ENCODE results near the gene ADAMTSL1.

The ADAMTSL1 gene

GRCh38 chr9:18611971-18612370 lies 138.0 kb downstream of the ADAMTSL1 start:
- Histone ChIP-seq H3K4me1 (ENCODE audit: insufficient read depth, low read length) (peaks cover 14% of the 10 kb centered on the region), H3K9ac (ENCODE audit: low read length) (no peak overlapping the region), H3K27ac (ENCODE audit: low read depth, low read length) (no peak overlapping the region), H3K36me3 (ENCODE audit: insufficient read depth, low read length) (no peaks in the 10 kb centered on the region), H3K27me3 (ENCODE audit: control insufficient read depth in 1 of 2, insufficient read depth in 2 of 2, low read length in 2 of 2) (no peaks in the 10 kb centered on the region), H3K4me3 (ENCODE audit: low read depth in 1 of 2, low read length in 2 of 2) (no peak overlapping the region), H3K9me3 (ENCODE audit: low read length) (no peaks in the 10 kb centered on the region)

- no peaks in the 10 kb centered on the region for H3K27me3 ChIP-seq (ENCODE audit: control insufficient read depth in 1 of 2, insufficient read depth in 2 of 2, low read length in 2 of 2)
- no peak overlapping the region for H3K4me3 ChIP-seq (ENCODE audit: low read depth in 1 of 2, low read length in 2 of 2)
- H3K9me3 ChIP-seq (ENCODE audit: low read length): no peaks in the 10 kb centered on the region
- H3K4me1 ChIP-seq (ENCODE audit: insufficient read depth, low read length): peaks cover 14% of the 10 kb centered on the region
- no peaks in the 10 kb centered on the region for H3K36me3 ChIP-seq (ENCODE audit: insufficient read depth, low read length)
- no peak overlapping the region for H3K27ac ChIP-seq (ENCODE audit: low read depth, low read length)
- no peak overlapping the region for H3K9ac ChIP-seq (ENCODE audit: low read length)
Observed at GRCh38 chr9:18614116-18614515, 140.2 kb downstream of the ADAMTSL1 start.

DNA sequence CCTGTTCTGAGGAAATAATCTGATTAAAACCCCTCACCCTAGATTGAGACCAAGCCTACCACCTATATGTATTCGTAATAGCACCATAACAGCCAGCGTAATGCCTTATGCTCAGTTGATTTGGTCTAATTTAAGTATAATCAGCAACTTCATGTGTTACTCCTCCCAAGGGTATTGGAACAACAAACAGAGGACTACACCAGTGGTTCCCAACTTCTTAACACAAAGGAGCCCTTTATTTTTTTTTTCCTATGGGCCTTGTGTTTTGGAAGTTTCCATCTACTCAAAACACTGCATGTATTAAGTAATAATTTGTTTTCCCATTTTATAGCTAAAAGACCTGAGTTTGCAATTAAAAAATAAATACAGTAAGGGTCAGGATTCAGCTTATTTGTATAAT lies 140.7 kb downstream of the ADAMTSL1 start:
- no peak overlapping the region for H3K27ac ChIP-seq (ENCODE audit: low read depth, low read length)
- H3K36me3 ChIP-seq (ENCODE audit: insufficient read depth, low read length): no peaks in the 10 kb centered on the region
- H3K9ac ChIP-seq (ENCODE audit: low read length): no peak overlapping the region
- no peaks in the 10 kb centered on the region for H3K9me3 ChIP-seq (ENCODE audit: low read length)
- no peaks in the 10 kb centered on the region for H3K27me3 ChIP-seq (ENCODE audit: control insufficient read depth in 1 of 2, insufficient read depth in 2 of 2, low read length in 2 of 2)
- H3K4me1 ChIP-seq (ENCODE audit: insufficient read depth, low read length): peaks cover 14% of the 10 kb centered on the region
- no peak overlapping the region for H3K4me3 ChIP-seq (ENCODE audit: low read depth in 1 of 2, low read length in 2 of 2)

DNA sequence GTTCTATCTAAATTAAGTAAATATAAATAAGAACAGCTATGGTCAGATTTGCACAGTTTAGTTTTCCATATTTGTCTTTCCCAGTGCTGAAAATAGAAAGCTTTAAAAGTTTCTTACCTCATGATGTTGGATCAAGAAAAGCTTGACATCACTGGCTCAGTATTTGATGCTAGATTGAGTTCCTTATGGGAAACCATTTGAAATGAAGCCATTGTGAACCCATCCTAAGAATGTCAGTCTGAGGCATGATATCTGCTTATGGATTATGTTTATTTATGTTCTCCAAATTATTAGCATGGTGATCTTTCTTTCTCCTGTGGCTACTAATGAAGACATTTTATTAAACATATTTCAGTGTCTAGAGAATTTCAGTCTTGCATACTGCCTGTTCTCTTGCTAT lies 143.0 kb downstream of the ADAMTSL1 start:
- no peaks in the 10 kb centered on the region for H3K4me1 ChIP-seq (ENCODE audit: insufficient read depth, low read length)
- H3K27ac ChIP-seq (ENCODE audit: low read depth, low read length): no peak overlapping the region
- H3K9ac ChIP-seq (ENCODE audit: low read length): no peak overlapping the region

GRCh38 chr9:18617759-18618158 lies 143.8 kb downstream of the ADAMTSL1 start:
- no peak overlapping the region for H3K27ac ChIP-seq (ENCODE audit: low read depth, low read length)
- H3K27me3 ChIP-seq (ENCODE audit: control insufficient read depth in 1 of 2, insufficient read depth in 2 of 2, low read length in 2 of 2): no peaks in the 10 kb centered on the region
- no peak overlapping the region for H3K4me3 ChIP-seq (ENCODE audit: low read depth in 1 of 2, low read length in 2 of 2)
- H3K9me3 ChIP-seq (ENCODE audit: low read length): no peaks in the 10 kb centered on the region
- no peaks in the 10 kb centered on the region for H3K36me3 ChIP-seq (ENCODE audit: insufficient read depth, low read length)
- H3K9ac ChIP-seq (ENCODE audit: low read length): no peak overlapping the region
- no peaks in the 10 kb centered on the region for H3K4me1 ChIP-seq (ENCODE audit: insufficient read depth, low read length)

More for the DNA sequence above, 143.0 kb downstream of the ADAMTSL1 start:
- no peaks in the 10 kb centered on the region for H3K9me3 ChIP-seq (ENCODE audit: low read length)
- H3K4me3 ChIP-seq (ENCODE audit: low read depth in 1 of 2, low read length in 2 of 2): no peak overlapping the region
- H3K27me3 ChIP-seq (ENCODE audit: control insufficient read depth in 1 of 2, insufficient read depth in 2 of 2, low read length in 2 of 2): no peaks in the 10 kb centered on the region
- no peaks in the 10 kb centered on the region for H3K36me3 ChIP-seq (ENCODE audit: insufficient read depth, low read length)

DNA sequence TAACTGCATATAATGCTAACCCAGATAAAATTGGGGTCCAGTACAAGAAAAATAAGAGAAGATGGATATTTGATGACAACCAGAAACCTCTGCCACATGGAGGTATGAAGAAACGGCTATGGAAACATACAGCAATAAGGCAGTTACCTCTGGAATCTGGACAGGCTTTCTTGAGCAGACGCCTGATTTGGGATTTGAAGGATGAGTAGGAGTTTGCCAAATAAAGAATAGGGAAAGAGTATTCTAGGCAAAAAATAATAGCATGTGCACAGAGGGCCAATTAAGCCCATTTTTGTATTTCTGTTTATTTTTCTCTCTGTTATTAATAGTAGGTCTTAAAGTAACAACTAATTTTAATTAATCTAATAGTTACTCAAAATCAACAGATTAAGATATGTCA lies 144.9 kb downstream of the ADAMTSL1 start:
- H3K4me3 ChIP-seq (ENCODE audit: low read depth in 1 of 2, low read length in 2 of 2): no peak overlapping the region
- H3K4me1 ChIP-seq (ENCODE audit: insufficient read depth, low read length): no peaks in the 10 kb centered on the region
- no peaks in the 10 kb centered on the region for H3K9me3 ChIP-seq (ENCODE audit: low read length)
- H3K36me3 ChIP-seq (ENCODE audit: insufficient read depth, low read length): no peaks in the 10 kb centered on the region
- H3K27ac ChIP-seq (ENCODE audit: low read depth, low read length): no peak overlapping the region
- H3K27me3 ChIP-seq (ENCODE audit: control insufficient read depth in 1 of 2, insufficient read depth in 2 of 2, low read length in 2 of 2): no peaks in the 10 kb centered on the region
- no peak overlapping the region for H3K9ac ChIP-seq (ENCODE audit: low read length)

- Histone ChIP-seq H3K9ac (ENCODE audit: low read length) (no peak overlapping the region), H3K9me3 (ENCODE audit: low read length) (no peaks in the 10 kb centered on the region), H3K27me3 (ENCODE audit: control insufficient read depth in 1 of 2, insufficient read depth in 2 of 2, low read length in 2 of 2) (no peaks in the 10 kb centered on the region), H3K4me3 (ENCODE audit: low read depth in 1 of 2, low read length in 2 of 2) (no peak overlapping the region), H3K4me1 (ENCODE audit: insufficient read depth, low read length) (no peaks in the 10 kb centered on the region), H3K36me3 (ENCODE audit: insufficient read depth, low read length) (no peaks in the 10 kb centered on the region), H3K27ac (ENCODE audit: low read depth, low read length) (no peak overlapping the region)
Observed at GRCh38 chr9:18622186-18622836, 148.4 kb downstream of the ADAMTSL1 start.

- Histone ChIP-seq H3K27me3 (ENCODE audit: control insufficient read depth in 1 of 2, insufficient read depth in 2 of 2, low read length in 2 of 2) (no peaks in the 10 kb centered on the region), H3K4me1 (ENCODE audit: insufficient read depth, low read length) (no peaks in the 10 kb centered on the region), H3K9me3 (ENCODE audit: low read length) (no peaks in the 10 kb centered on the region), H3K36me3 (ENCODE audit: insufficient read depth, low read length) (no peaks in the 10 kb centered on the region), H3K27ac (ENCODE audit: low read depth, low read length) (no peak overlapping the region), H3K4me3 (ENCODE audit: low read depth in 1 of 2, low read length in 2 of 2) (no peak overlapping the region), H3K9ac (ENCODE audit: low read length) (no peak overlapping the region)
Observed at GRCh38 chr9:18623221-18624079, 149.5 kb downstream of the ADAMTSL1 start.

GRCh38 chr9:18626046-18626698 lies 152.2 kb downstream of the ADAMTSL1 start:
- Histone ChIP-seq H3K36me3 (ENCODE audit: insufficient read depth, low read length) (no peaks in the 10 kb centered on the region), H3K27me3 (ENCODE audit: control insufficient read depth in 1 of 2, insufficient read depth in 2 of 2, low read length in 2 of 2) (no peaks in the 10 kb centered on the region), H3K9ac (ENCODE audit: low read length) (no peak overlapping the region)

DNA sequence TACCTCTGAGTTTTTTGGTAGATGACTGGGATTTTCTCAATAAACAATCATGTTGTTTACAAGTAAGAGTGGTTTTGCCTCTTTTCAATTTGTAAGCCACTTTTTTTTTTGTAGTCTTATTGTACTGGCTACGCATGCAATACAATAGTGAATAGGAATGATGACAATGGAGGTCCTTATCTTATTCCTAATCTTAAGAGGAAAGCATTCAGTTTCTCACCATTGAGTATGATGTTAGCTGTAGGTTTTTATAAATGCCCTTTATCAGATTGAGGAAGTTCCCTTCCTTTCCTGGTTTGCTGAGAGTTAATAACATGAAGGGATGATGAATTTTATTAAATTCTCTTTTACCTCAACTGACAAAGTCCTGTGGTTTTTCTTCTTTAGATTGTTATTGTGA lies 155.2 kb downstream of the ADAMTSL1 start:
- H3K9ac ChIP-seq (ENCODE audit: low read length): no peak overlapping the region

More at GRCh38 chr9:18626046-18626698, 152.2 kb downstream of the ADAMTSL1 start:
- Histone ChIP-seq H3K27ac (ENCODE audit: low read depth, low read length) (no peak overlapping the region), H3K9me3 (ENCODE audit: low read length) (no peaks in the 10 kb centered on the region), H3K4me3 (ENCODE audit: low read depth in 1 of 2, low read length in 2 of 2) (no peak overlapping the region), H3K4me1 (ENCODE audit: insufficient read depth, low read length) (no peaks in the 10 kb centered on the region)

DNA sequence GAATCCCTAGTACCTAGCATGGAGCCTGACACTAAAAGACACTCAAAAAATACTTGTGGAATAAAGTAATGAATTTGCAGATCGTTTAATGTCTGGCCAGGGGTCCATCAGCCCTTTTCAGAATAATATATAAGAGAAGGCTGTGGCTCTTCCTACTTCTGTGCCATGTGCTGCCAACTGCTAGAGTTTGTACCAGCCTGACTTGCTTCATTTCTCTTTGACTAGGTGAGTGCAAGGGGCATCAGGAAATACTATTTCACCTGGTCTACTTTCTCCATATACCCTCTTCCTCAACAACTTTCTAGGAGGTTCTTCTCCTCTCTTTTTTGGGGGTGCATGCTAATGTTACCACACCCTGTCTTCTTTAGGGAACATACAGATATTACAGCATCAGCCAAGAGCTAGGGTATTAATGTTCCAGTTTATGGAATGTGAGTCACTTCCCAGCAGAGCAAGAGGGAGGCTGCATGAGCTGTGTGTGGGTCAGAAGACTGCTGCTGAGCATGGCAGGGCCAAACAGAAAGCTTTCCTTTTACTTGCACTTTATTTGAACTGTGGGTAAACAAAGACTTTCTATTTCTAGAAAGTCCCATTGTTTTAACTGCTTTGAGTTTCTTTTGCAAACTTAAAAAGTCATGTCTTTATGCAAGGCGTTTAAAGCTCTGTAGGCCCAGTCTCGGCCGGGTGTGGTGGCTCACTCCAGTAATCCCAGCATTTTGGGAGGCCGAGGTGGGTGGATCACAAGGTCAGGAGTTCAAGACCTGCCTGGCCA lies 158.9 kb downstream of the ADAMTSL1 start:
- Histone ChIP-seq H3K4me3 (ENCODE audit: low read depth in 1 of 2, low read length in 2 of 2) (no peak overlapping the region), H3K4me1 (ENCODE audit: insufficient read depth, low read length) (peaks cover 7% of the 10 kb centered on the region), H3K27ac (ENCODE audit: low read depth, low read length) (no peak overlapping the region), H3K9ac (ENCODE audit: low read length) (no peak overlapping the region), H3K27me3 (ENCODE audit: control insufficient read depth in 1 of 2, insufficient read depth in 2 of 2, low read length in 2 of 2) (no peaks in the 10 kb centered on the region), H3K36me3 (ENCODE audit: insufficient read depth, low read length) (no peaks in the 10 kb centered on the region), H3K9me3 (ENCODE audit: low read length) (no peaks in the 10 kb centered on the region)

More for the DNA sequence above, 155.2 kb downstream of the ADAMTSL1 start:
- no peak overlapping the region for H3K27ac ChIP-seq (ENCODE audit: low read depth, low read length)
- no peak overlapping the region for H3K4me3 ChIP-seq (ENCODE audit: low read depth in 1 of 2, low read length in 2 of 2)
- no peaks in the 10 kb centered on the region for H3K27me3 ChIP-seq (ENCODE audit: control insufficient read depth in 1 of 2, insufficient read depth in 2 of 2, low read length in 2 of 2)
- H3K9me3 ChIP-seq (ENCODE audit: low read length): no peaks in the 10 kb centered on the region
- H3K36me3 ChIP-seq (ENCODE audit: insufficient read depth, low read length): no peaks in the 10 kb centered on the region
- H3K4me1 ChIP-seq (ENCODE audit: insufficient read depth, low read length): peaks cover 7% of the 10 kb centered on the region
